SJCRH30 (cell line): ENCODE measurements around the gene STXBP2. TPM values are rescaled to one million over a fixed set of nuclear protein-coding genes. Genes with fewer than 3 reads are reported as not detected.
"Not testable (repeated sequence)": the region's sequence is repeated elsewhere in the genome, so short reads cannot be mapped to it uniquely, and the experiment has no call there.

Source experiments
- DNase-seq, 2 experiments: peaks; one replicate each; pipeline ENCODE4 v3.0.0-alpha.2; 2015 to 2020
- H3K27ac ChIP-seq: fragments of 250-450 bp; sonication (Bioruptor Pico); 2 replicates; pipeline ENCODE4 v1.5.1; 2020; ENCODE audit warnings: mild to moderate bottlenecking, moderate library complexity
- H3K27me3 ChIP-seq: fragments of 250-450 bp; sonication (Bioruptor Pico); 2 replicates; pipeline ENCODE4 v1.5.1; 2020; ENCODE audit warnings: mild to moderate bottlenecking, moderate library complexity
- H3K36me3 ChIP-seq: fragments of 250-450 bp; sonication (Bioruptor Pico); 2 replicates; pipeline ENCODE4 v1.5.1; 2020; ENCODE audit warnings: mild to moderate bottlenecking, moderate library complexity
- H3K4me1 ChIP-seq: fragments of 250-450 bp; sonication (Bioruptor Pico); 2 replicates; pipeline ENCODE4 v1.5.1; 2020; ENCODE audit warnings: mild to moderate bottlenecking, moderate library complexity
- H3K4me3 ChIP-seq: fragments of 250-450 bp; sonication (Bioruptor Pico); 2 replicates; pipeline ENCODE4 v1.5.1; 2020; ENCODE audit warnings: mild to moderate bottlenecking, moderate library complexity
- H3K9me3 ChIP-seq: fragments of 250-450 bp; sonication (Bioruptor Pico); replicated peaks from 2 replicates; pipeline ENCODE4 v1.5.1; 2020; ENCODE audit warnings: mild to moderate bottlenecking, moderate library complexity
- total RNA-seq: library from RNA; depleted of rRNA; stranded (reverse); fragments of >200 nt; shearing (Covaris generic); gene quantifications from 2 replicates; pipeline ENCODE4 v1.2.3, GENCODE V29; 2014

STXBP2 gene
- total RNA-seq, 1 experiment from 2014 or later = not detected

DNA sequence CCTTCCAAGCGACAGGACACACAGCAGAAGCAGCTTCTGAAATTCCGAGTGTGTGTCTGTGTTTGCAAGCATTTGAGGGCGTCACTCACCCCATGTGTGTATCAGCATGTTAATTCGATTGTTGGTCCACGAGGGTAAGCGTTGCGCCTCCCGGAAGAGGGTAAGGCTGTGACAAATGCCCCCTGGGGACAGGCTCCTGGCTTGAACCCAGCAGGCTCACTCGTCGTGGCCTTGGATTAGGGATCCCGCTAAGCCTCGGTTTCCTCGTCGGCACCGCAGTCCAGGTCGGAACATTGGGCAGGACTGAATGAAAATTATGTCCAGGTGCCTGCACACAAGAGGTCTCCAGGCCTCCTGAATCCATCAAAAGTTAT is 606 bp upstream of the STXBP2 start:
- Histone ChIP-seq H3K27me3 (no peaks in the 10 kb centered on the region), H3K36me3 (no peaks in the 10 kb centered on the region), H3K4me1 (no peaks in the 10 kb centered on the region), H3K27ac (no peak overlapping the region), H3K4me3 (no peak overlapping the region), H3K9me3 (no peaks in the 10 kb centered on the region)
- DNase-seq = no peak

- H3K4me1 ChIP-seq = no peaks in the 10 kb centered on the region
- no peaks in the 10 kb centered on the region for H3K27me3 ChIP-seq
- H3K27ac ChIP-seq = no peak overlapping the region
- no peak overlapping the region for H3K4me3 ChIP-seq
- no peaks in the 10 kb centered on the region for H3K9me3 ChIP-seq
- no peaks in the 10 kb centered on the region for H3K36me3 ChIP-seq
- no peak for DNase-seq
Measured at GRCh38 chr19:7637374-7638256, 705 bp downstream of the STXBP2 start.

GRCh38 chr19:7638802-7639465 is 2.0 kb downstream of the STXBP2 start:
- H3K9me3 ChIP-seq = no peaks in the 10 kb centered on the region
- no peaks in the 10 kb centered on the region for H3K36me3 ChIP-seq
- no peaks in the 10 kb centered on the region for H3K4me1 ChIP-seq
- H3K27ac ChIP-seq = no peak overlapping the region
- H3K4me3 ChIP-seq = no peak overlapping the region
- DNase-seq = no peak
- H3K27me3 ChIP-seq = no peaks in the 10 kb centered on the region

DNA sequence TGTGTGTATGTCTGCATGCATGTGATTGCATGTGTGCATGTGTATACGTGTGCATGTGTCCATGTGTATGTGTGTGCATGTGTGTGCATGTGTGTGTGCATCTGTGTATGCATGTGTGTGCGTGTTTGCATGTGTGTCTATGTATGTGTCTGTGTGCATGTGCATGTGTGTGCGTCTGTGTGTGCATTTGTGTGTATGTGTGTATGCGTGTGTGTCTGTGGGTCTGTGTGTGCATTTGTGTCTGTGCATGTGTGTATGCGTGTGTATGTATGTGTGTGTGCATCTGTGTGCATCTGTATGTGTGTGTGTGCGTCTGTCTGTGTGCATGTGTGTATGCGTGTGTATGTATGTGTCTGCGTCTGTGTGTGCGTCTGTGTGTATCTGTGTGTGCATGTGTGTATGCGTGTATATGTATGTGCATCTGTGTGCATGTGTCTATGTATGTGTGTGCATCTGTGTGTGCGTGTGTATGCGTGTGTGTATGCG is 3.0 kb downstream of the STXBP2 start:
- no peaks in the 10 kb centered on the region for H3K4me1 ChIP-seq
- no peaks in the 10 kb centered on the region for H3K27me3 ChIP-seq
- no peak overlapping the region for H3K4me3 ChIP-seq
- DNase-seq = no peak
- no peak overlapping the region for H3K27ac ChIP-seq
- H3K9me3 ChIP-seq = no peaks in the 10 kb centered on the region
- H3K36me3 ChIP-seq = no peaks in the 10 kb centered on the region

- Histone ChIP-seq H3K9me3 (no peaks in the 10 kb centered on the region), H3K27ac (no peak overlapping the region), H3K4me3 (no peak overlapping the region), H3K27me3 (no peaks in the 10 kb centered on the region), H3K36me3 (no peaks in the 10 kb centered on the region), H3K4me1 (no peaks in the 10 kb centered on the region)
- DNase-seq = no peak
Measured at GRCh38 chr19:7640803-7641202, 3.9 kb downstream of the STXBP2 start.

- no peaks in the 10 kb centered on the region for H3K9me3 ChIP-seq
- DNase-seq = no peak
- H3K4me1 ChIP-seq = no peaks in the 10 kb centered on the region
- no peaks in the 10 kb centered on the region for H3K36me3 ChIP-seq
- no peak overlapping the region for H3K4me3 ChIP-seq
- H3K27me3 ChIP-seq = 0 out of 2 replicates have a peak, but pooled peaks cover under 1% of the 10 kb centered on the region
- no peak overlapping the region for H3K27ac ChIP-seq
Measured at GRCh38 chr19:7641290-7642276, 4.7 kb downstream of the STXBP2 start.

- H3K4me1 ChIP-seq = no peaks in the 10 kb centered on the region
- H3K4me3 ChIP-seq = no peak overlapping the region
- H3K27ac ChIP-seq = no peak overlapping the region
- 0 out of 2 replicates have a peak, but pooled peaks cover 3% of the 10 kb centered on the region for H3K27me3 ChIP-seq
- no peaks in the 10 kb centered on the region for H3K9me3 ChIP-seq
- H3K36me3 ChIP-seq = no peaks in the 10 kb centered on the region
- no peak for DNase-seq
Measured at GRCh38 chr19:7642295-7643030, 5.6 kb downstream of the STXBP2 start.

DNA sequence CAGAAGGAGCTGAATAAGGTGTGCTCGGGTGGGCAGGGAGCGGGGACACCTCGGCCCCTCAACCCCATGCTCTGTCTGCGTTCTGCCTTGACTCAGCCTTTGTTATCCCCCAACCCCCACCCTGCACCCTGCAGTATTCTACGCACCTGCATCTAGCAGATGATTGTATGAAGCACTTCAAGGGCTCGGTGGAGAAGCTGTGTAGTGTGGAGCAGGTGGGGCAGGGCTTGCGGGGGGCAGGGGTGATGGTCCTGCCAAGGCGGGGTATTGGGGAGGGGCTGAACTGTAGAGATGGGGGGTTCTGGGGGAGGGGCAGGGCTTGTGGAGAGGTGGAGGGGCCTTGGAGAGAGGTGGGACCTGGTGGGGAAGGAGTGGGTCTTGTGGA is 6.1 kb downstream of the STXBP2 start:
- DNase-seq = no peak
- no peaks in the 10 kb centered on the region for H3K9me3 ChIP-seq
- no peak overlapping the region for H3K4me3 ChIP-seq
- H3K27me3 ChIP-seq = 0 out of 2 replicates have a peak, but pooled peaks cover 3% of the 10 kb centered on the region
- no peaks in the 10 kb centered on the region for H3K36me3 ChIP-seq
- no peak overlapping the region for H3K27ac ChIP-seq
- H3K4me1 ChIP-seq = no peaks in the 10 kb centered on the region

DNA sequence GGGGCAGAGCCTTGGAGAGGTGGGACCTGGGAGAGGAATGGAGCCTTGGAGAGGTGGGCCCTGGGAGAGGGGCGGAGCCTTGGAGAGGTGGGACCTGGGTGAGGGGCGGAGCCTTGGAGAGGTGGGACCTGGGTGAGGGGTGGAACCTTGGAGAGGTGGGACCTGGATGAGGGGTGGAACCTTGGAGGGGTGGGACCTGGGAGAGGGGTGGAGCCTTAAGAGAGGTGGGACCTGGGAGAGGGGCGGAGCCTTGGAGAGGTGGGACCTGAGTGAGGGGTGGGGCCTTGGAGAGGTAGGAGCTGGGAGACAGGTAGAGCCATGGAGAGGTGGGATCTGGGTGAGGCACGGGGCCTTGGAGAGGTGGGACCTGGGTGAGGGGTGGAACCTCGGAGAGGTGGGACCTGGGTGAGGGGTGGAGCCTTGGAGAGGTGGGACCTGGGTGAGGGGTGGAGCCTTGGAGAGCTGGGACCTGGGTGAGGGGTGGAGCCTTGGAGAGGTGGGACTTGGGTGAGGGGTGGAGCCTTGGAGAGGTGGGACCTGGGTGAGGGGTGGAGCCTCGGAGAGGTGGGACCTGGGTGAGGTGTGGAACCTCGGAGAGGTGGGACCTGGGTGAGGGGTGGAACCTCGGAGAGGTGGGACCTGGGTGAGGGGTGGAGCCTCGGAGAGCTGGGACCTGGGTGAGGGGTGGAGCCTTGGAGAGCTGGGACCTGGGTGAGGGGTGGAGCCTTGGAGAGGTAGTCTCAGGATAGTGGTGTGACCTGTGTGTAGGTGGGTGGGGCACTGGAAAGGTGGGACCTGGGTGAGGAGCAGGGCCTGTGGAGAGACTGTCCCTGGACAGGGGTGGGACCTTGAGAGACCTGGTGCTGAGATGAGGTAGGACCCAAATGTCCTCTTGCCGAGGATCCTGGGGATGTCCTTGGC is 7.0 kb downstream of the STXBP2 start:
- DNase-seq, H3K36me3 ChIP-seq, H3K4me3 ChIP-seq, H3K9me3 ChIP-seq, H3K4me1 ChIP-seq, H3K27ac ChIP-seq, H3K27me3 ChIP-seq: not testable (repeated sequence)

DNA sequence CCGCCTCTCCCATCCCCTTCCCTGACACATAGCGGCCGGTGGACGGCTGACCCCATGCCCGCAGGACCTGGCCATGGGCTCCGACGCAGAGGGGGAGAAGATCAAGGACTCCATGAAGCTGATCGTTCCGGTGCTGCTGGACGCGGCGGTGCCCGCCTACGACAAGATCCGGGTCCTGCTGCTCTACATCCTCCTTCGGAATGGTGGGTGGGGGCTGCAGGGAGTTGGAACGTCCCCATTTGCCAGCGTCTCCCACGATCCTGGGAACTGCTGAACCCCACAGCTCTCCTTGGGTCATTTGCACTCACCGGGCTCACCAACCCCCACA is 7.6 kb downstream of the STXBP2 start:
- Histone ChIP-seq H3K4me1 (no peaks in the 10 kb centered on the region), H3K9me3 (no peaks in the 10 kb centered on the region), H3K27ac (no peak overlapping the region), H3K36me3 (no peaks in the 10 kb centered on the region), H3K4me3 (no peak overlapping the region), H3K27me3 (0 out of 2 replicates have a peak, but pooled peaks cover 3% of the 10 kb centered on the region)
- DNase-seq = no peak

- Histone ChIP-seq H3K9me3 (no peaks in the 10 kb centered on the region), H3K27ac (no peak overlapping the region), H3K4me3 (no peak overlapping the region), H3K27me3 (0 out of 2 replicates have a peak, but pooled peaks cover 3% of the 10 kb centered on the region), H3K4me1 (no peaks in the 10 kb centered on the region), H3K36me3 (no peaks in the 10 kb centered on the region)
- no peak for DNase-seq
Measured at GRCh38 chr19:7645163-7645562, 8.3 kb downstream of the STXBP2 start.

DNA sequence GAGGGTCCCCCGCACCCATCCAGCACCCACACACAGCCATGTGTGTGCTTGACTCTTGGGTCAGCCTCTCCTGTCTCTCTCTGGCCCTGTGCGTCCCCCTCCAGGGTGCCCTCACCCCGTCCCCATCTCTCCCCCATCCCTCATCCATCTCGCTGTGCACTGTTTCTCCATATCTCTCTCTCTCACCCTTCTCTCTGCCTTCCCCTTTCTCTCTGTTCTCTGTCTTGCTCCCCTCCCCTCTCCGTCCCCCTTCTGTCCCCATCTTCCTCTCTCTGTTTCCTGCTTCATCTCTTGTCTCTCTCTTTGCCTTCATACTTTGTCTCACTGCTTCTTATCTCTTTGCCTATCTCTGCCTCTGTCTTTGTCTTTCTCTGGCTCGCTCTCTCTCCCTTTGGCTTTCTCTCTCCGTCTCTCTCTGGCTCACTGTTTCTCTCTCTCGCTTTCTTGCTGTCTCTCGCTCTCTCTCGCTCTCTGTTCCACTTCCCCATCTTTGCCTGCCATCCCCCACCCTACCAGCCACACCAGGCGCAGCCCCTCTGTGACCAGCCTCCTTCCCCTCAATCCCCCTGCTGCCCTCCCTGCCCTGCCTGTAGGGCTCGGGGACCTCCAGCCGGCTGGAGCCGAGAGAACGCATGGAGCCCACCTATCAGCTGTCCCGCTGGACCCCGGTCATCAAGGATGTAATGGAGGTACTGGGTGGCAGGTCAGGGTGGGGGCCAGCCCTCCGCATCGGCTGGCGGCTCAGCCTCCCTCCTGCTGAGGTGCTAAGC is 8.9 kb downstream of the STXBP2 start:
- no peak for DNase-seq
- H3K27me3 ChIP-seq = 0 out of 2 replicates have a peak, but pooled peaks cover 3% of the 10 kb centered on the region
- H3K27ac ChIP-seq = no peak overlapping the region
- no peaks in the 10 kb centered on the region for H3K4me1 ChIP-seq
- no peak overlapping the region for H3K4me3 ChIP-seq
- H3K9me3 ChIP-seq = no peaks in the 10 kb centered on the region
- no peaks in the 10 kb centered on the region for H3K36me3 ChIP-seq

DNA sequence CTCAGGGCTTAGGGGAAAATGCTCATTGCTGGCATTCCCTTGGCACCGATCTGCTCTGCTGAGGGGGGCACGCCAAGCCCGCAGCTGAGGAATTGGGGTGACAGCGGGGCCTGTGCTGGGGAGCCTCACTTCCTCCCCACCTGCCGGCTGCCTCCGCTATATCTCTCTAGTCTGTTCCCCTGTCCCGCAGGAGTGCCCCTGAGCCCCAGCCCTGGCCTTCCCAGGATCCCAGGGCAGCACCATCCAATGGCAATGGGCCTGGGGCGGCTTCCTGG is 9.5 kb downstream of the STXBP2 start:
- Histone ChIP-seq H3K4me3 (no peak overlapping the region), H3K4me1 (no peaks in the 10 kb centered on the region), H3K27me3 (0 out of 2 replicates have a peak, but pooled peaks cover 3% of the 10 kb centered on the region), H3K9me3 (no peaks in the 10 kb centered on the region), H3K27ac (no peak overlapping the region), H3K36me3 (no peaks in the 10 kb centered on the region)
- DNase-seq = no peak
